GM12878 (cell line): Measurements from ENCODE around the gene PTPRB. TPM values are rescaled to one million over a fixed set of nuclear protein-coding genes. Genes with fewer than 3 reads are reported as not detected.

Experiments used
- ATAC-seq: fragments of 200-7000 bp; cut with Tn5 transposase; 3 replicates; pipeline ENCODE4 v1.9.1; 2020; ENCODE audit warnings: mild to moderate bottlenecking, moderate library complexity
- BruUV-seq: library from RNA; stranded (reverse); fragments of 400-500 nt; replicated peaks from 2 replicates; lab custom pipeline; 2021; lab: Mats Ljungman, UMichigan
- CTCF ChIA-PET: fragments of 300-600 bp; sonication (Branson Sonifier 250); formaldehyde crosslinking; extraction: SDS; loops from one replicate; lab custom pipeline; 2021; ENCODE audit warnings: inconsistent platforms; lab: Yijun Ruan, JAX
- POLR2A ChIA-PET: fragments of 350-600 bp; formaldehyde crosslinking; extraction: SDS; loops from one replicate; lab custom pipeline; 2021; ENCODE audit warnings: inconsistent platforms; lab: Charles Lee
- RAD21 ChIA-PET: fragments of 300-600 bp; sonication (Branson Sonifier 250); formaldehyde crosslinking; loops from one replicate; lab custom pipeline; 2023; ENCODE audit warnings: antibody characterized with exemption; ENCODE audit not compliant: unreplicated experiment; lab: Charles Lee
- SMC1A ChIA-PET: fragments of 300-600 bp; sonication (Branson Sonifier 250); formaldehyde crosslinking; loops from one replicate; lab custom pipeline; 2023; ENCODE audit not compliant: unreplicated experiment, uncharacterized antibody; lab: Charles Lee
- DNase-seq: peaks from one replicate; pipeline ENCODE4 v3.0.0-alpha.2; 2011; ENCODE audit warnings: low read depth, low spot score
- FAIRE-seq: peaks from 3 replicates; lab custom pipeline; 2011; peaks lifted over from hg19 to GRCh38; lab: Jason Lieb, UNC
- H2AFZ ChIP-seq: 2 replicates; pipeline ENCODE4 v1.6.0; 2011; ENCODE audit warnings: low read depth, low read length, control low read depth; ENCODE audit not compliant: control insufficient read depth
- H3K27ac ChIP-seq: 2 replicates; pipeline ENCODE4 v1.5.1; 2011; ENCODE audit warnings: control low read depth; ENCODE audit not compliant: control insufficient read depth, insufficient read depth
- H3K27me3 ChIP-seq, 2 experiments: replicated peaks in 1 of 2; 2 replicates each; pipeline versions ENCODE4 v1.6.0 to v1.6.1; 2011; ENCODE audit warnings: low read length in 1 of 2; ENCODE audit not compliant: control insufficient read depth in 2 of 2, insufficient read depth in 2 of 2
- H3K36me3 ChIP-seq, 2 experiments: 2 replicates each; pipeline ENCODE4 v1.5.1; 2011; ENCODE audit warnings: low read length in 1 of 2; ENCODE audit not compliant: control insufficient read depth in 2 of 2, insufficient read depth in 2 of 2
- H3K4me1 ChIP-seq: 2 replicates; pipeline ENCODE4 v1.6.1; 2011; ENCODE audit warnings: mild to moderate bottlenecking, low read length, moderate library complexity, mixed read lengths; ENCODE audit not compliant: control insufficient read depth, insufficient read depth
- H3K4me2 ChIP-seq: 2 replicates; pipeline ENCODE4 v1.6.0; 2011; ENCODE audit warnings: control low read depth; ENCODE audit not compliant: control insufficient read depth, insufficient read depth
- H3K4me3 ChIP-seq: fragments of 200-600 bp; sonication (generic); 2 replicates; pipeline ENCODE4 v1.5.1; 2016
- H3K79me2 ChIP-seq: 2 replicates; pipeline ENCODE4 v1.6.0; 2011; ENCODE audit warnings: low read length; ENCODE audit not compliant: control insufficient read depth, insufficient read depth
- H3K9ac ChIP-seq: 2 replicates; pipeline ENCODE4 v1.8.0; 2011; ENCODE audit warnings: low read length, control low read depth, mixed read lengths; ENCODE audit not compliant: control insufficient read depth, insufficient read depth
- H3K9me3 ChIP-seq: replicated peaks from 3 replicates; pipeline ENCODE4 v1.5.1; 2011; ENCODE audit warnings: mild to moderate bottlenecking, low read length; ENCODE audit not compliant: control insufficient read depth, insufficient read depth
- H4K20me1 ChIP-seq: 2 replicates; pipeline ENCODE4 v1.6.0; 2011; ENCODE audit not compliant: control insufficient read depth, insufficient read depth
- BRCA1 ChIP-seq: IDR thresholded peaks from 2 replicates; pipeline ENCODE4 v1.6.1; 2011; ENCODE audit warnings: low read depth, low read length, improper control_type of control experiment
- CBFB ChIP-seq: IDR thresholded peaks from 2 replicates; pipeline ENCODE4 v1.6.1; 2016; ENCODE audit warnings: antibody characterized with exemption, low read depth
- E4F1 ChIP-seq: fragments of 450-650 bp; IDR thresholded peaks from 2 replicates; pipeline ENCODE4 v1.6.1; 2018; ENCODE audit warnings: borderline replicate concordance, mild to moderate bottlenecking; ENCODE audit not compliant: partially characterized antibody
- EZH2 ChIP-seq: IDR thresholded peaks from 2 replicates; pipeline ENCODE4 v1.6.1; 2012; ENCODE audit warnings: low read depth, mild to moderate bottlenecking, control low read depth, inconsistent platforms, low read length, borderline replicate concordance; ENCODE audit not compliant: control insufficient read depth
- GABPA ChIP-seq: IDR thresholded peaks from 2 replicates; pipeline ENCODE4 v1.6.1; 2014; ENCODE audit warnings: antibody characterized with exemption, low read depth, mild to moderate bottlenecking, inconsistent platforms
- GATAD2B ChIP-seq: fragments of 450-650 bp; conservative IDR thresholded peaks from 2 replicates; pipeline ENCODE4 v1.6.1; 2017; ENCODE audit warnings: low read depth, mild to moderate bottlenecking, moderate library complexity
- HDAC2 ChIP-seq: fragments of 200-600 bp; sonication (generic); IDR thresholded peaks from 2 replicates; pipeline ENCODE4 v1.6.1; 2017
- HDGF ChIP-seq: fragments of 450-650 bp; IDR thresholded peaks from 2 replicates; pipeline ENCODE4 v1.6.1; 2016; ENCODE audit warnings: antibody characterized with exemption
- KLF5 ChIP-seq: fragments of 450-650 bp; IDR thresholded peaks from 2 replicates; pipeline ENCODE4 v1.6.1; 2014; ENCODE audit warnings: mild to moderate bottlenecking; ENCODE audit not compliant: partially characterized antibody
- LARP7 ChIP-seq: fragments of 450-650 bp; IDR thresholded peaks from 2 replicates; pipeline ENCODE4 v1.6.1; 2017; ENCODE audit warnings: mild to moderate bottlenecking
- MYC ChIP-seq: IDR thresholded peaks from 2 replicates; pipeline ENCODE4 v1.6.1; 2011; ENCODE audit warnings: mild to moderate bottlenecking, low read length, moderate library complexity, inconsistent platforms; ENCODE audit not compliant: insufficient read depth, insufficient replicate concordance, insufficient read length, severe bottlenecking
- RFX5 ChIP-seq: IDR thresholded peaks from 2 replicates; pipeline ENCODE4 v1.6.1; 2011; ENCODE audit warnings: low read depth, low read length, improper control_type of control experiment
- SIX5 ChIP-seq: IDR thresholded peaks from 2 replicates; pipeline ENCODE4 v1.6.1; 2011; ENCODE audit warnings: mild to moderate bottlenecking, low read depth, low read length, moderate library complexity; ENCODE audit not compliant: severe bottlenecking
- SMARCA5 ChIP-seq: fragments of 450-650 bp; IDR thresholded peaks from 2 replicates; pipeline ENCODE4 v1.6.1; 2017; ENCODE audit warnings: mild to moderate bottlenecking
- SPI1 ChIP-seq: IDR thresholded peaks from 2 replicates; pipeline ENCODE4 v1.6.1; 2011; ENCODE audit warnings: low read depth, mild to moderate bottlenecking, low read length, moderate library complexity, borderline replicate concordance; ENCODE audit not compliant: insufficient read depth
- SREBF1 ChIP-seq: IDR thresholded peaks from 2 replicates; pipeline ENCODE4 v1.6.1; 2012; ENCODE audit warnings: mild to moderate bottlenecking, low read length
- TARDBP ChIP-seq: IDR thresholded peaks from 2 replicates; pipeline ENCODE4 v1.6.1; 2016; ENCODE audit warnings: borderline replicate concordance
- ZBTB40 ChIP-seq: fragments of 450-650 bp; IDR thresholded peaks from 2 replicates; pipeline ENCODE4 v1.6.1; 2016; ENCODE audit warnings: mild to moderate bottlenecking, moderate library complexity, borderline replicate concordance
- ZNF384 ChIP-seq: IDR thresholded peaks from 2 replicates; pipeline ENCODE4 v1.6.1; 2012; ENCODE audit warnings: low read depth, mild to moderate bottlenecking, low read length, improper control_type of control experiment, borderline replicate concordance
- ZSCAN29 ChIP-seq: fragments of 450-650 bp; IDR thresholded peaks from 2 replicates; pipeline ENCODE4 v1.6.1; 2017; ENCODE audit warnings: mild to moderate bottlenecking, moderate library complexity
- whole genome bisulfite sequencing: methylation state at CpG from one replicate; pipeline ENCODE4 v1.1.6; 2016; ENCODE audit warnings: low lambda C conversion rate; ENCODE audit not compliant: insufficient replicate concordance, insufficient coverage; ENCODE audit errors: missing lambda C conversion rate; 5-methylcytosine and 5-hydroxymethylcytosine counted together
- in situ Hi-C: fragments of 300-500 bp; cut with MboI; formaldehyde crosslinking; loops from 9 replicates; pipeline ENCODE4 v1.14.3; 2018; ENCODE audit warnings: mixed read lengths
- intact Hi-C: fragments of 100-400 bp; cut with micrococcal nuclease; formaldehyde crosslinking; loops from one replicate; pipeline ENCODE4 v1.14.2; 2022; ENCODE audit not compliant: unreplicated experiment
- polyA plus RNA-seq, 11 experiments: library from polyadenylated mRNA; depleted of rRNA in 4 of 11; unstranded in 6 of 11; stranded (reverse) in 5 of 11; fragments of >200 nt; fragmentation: Nextera tagmentation in 4 of 11; fragmentation: Illumina TruSeq in 1 of 11; extraction: Ambion mirVana in 4 of 11; extraction: Trizol in 1 of 11; gene quantifications; 1 replicate in 1 of 11; 2 replicates in 10 of 11; pipeline versions ENCODE4 v1.2.1 to v1.2.3, GENCODE V29; 2011 to 2016; ENCODE audit warnings: inconsistent platforms in 2 of 11, missing spikeins in 2 of 11, low read depth in 1 of 11
- total RNA-seq, 4 experiments: library from RNA; depleted of rRNA in 3 of 4; stranded (reverse); fragments of >200 nt in 3 of 4; fragmentation: Illumina TruSeq in 1 of 4; extraction: Trizol in 1 of 4; gene quantifications; 2 replicates each; pipeline versions ENCODE4 v1.2.1 to v1.2.3, GENCODE V29; 2013 to 2021

Gene PTPRB
- total and polyA plus RNA-seq, 10 of the 15 experiments (the other 5 are each of a cell fraction or from before 2014, with no cell fraction given) = 0.03 to 0.35 (median 0.05) TPM

- no peak for TF ChIP-seq BRCA1
- no peak for TF ChIP-seq KLF5
- no peak for TF ChIP-seq ZNF384
- no peak for TF ChIP-seq HDAC2
- no peak for TF ChIP-seq ZSCAN29
- TF ChIP-seq HDGF = no peak
- TF ChIP-seq, all 136 proteins: peak for 0
These were observed 129.8 kb downstream of the PTPRB start (continued) for GRCh38 chr12:70507442-70507841.

GRCh38 chr12:70497508-70497907 lies 139.7 kb downstream of the PTPRB start:
- CTCF ChIA-PET = no interaction called here
- no TSS peak for BruUV-seq
- 89% methylated on average over 5 of the region's 5 CpGs for WGBS
- Histone ChIP-seq H3K9ac (no peak overlapping the region), H3K79me2 (no peaks in the 10 kb centered on the region), H3K27me3 (no peaks in the 10 kb centered on the region), H3K4me2 (no peak overlapping the region), H2AFZ (no peak overlapping the region), H3K9me3 (peaks cover 2% of the 10 kb centered on the region; the same call in 1 of the 3 replicates), H4K20me1 (no peaks in the 10 kb centered on the region), H3K4me3 (no peak overlapping the region), H3K4me1 (no peaks in the 10 kb centered on the region; the same call in 1 of the 2 replicates), H3K27ac (no peak overlapping the region), H3K36me3 (no peaks in the 10 kb centered on the region)
- ATAC-seq = no peak
- POLR2A ChIA-PET = no interaction called here
- DNase-seq = no peak
- no peak for FAIRE-seq
- intact Hi-C loops = no loop called here
- in situ Hi-C loops = no loop called here
- SMC1A ChIA-PET = interaction anchor here (0.6 to 0.7 kb wide), 2 partner anchors 146 to 276 kb away, joined by 3 read pairs; no protein-coding TSS in a partner anchor
- RAD21 ChIA-PET = no interaction called here
- TF ChIP-seq LARP7 = no peak
- TF ChIP-seq EZH2 = no peak
- TF ChIP-seq MYC = no peak
- TF ChIP-seq GABPA = no peak
- TF ChIP-seq TARDBP = no peak
- no peak for TF ChIP-seq RFX5
- no peak for TF ChIP-seq CBFB
- TF ChIP-seq SIX5 = no peak
- TF ChIP-seq SPI1 = no peak
- TF ChIP-seq GATAD2B = no peak
- TF ChIP-seq SMARCA5 = no peak
- no peak for TF ChIP-seq SREBF1
- TF ChIP-seq ZBTB40 = no peak
- TF ChIP-seq E4F1 = no peak
